Brain microvascular endothelial cell (primary cell): ENCODE measurements around the gene OTUB2.

Experiments
- DNase-seq: peaks from one replicate; pipeline ENCODE4 v3.0.0-alpha.2; 2020
- H3K27ac ChIP-seq: fragments of 250-450 bp; sonication (Bioruptor Pico); 2 replicates; pipeline ENCODE4 v1.5.1; 2020; ENCODE audit warnings: mild to moderate bottlenecking, moderate library complexity
- H3K27me3 ChIP-seq: fragments of 250-450 bp; sonication (Bioruptor Pico); replicated peaks from 2 replicates; pipeline ENCODE4 v1.5.1; 2020; ENCODE audit warnings: mild to moderate bottlenecking
- H3K36me3 ChIP-seq: fragments of 250-450 bp; sonication (Bioruptor Pico); replicated peaks from 2 replicates; pipeline ENCODE4 v1.5.1; 2020; ENCODE audit warnings: mild to moderate bottlenecking
- H3K4me3 ChIP-seq: 2 replicates; pipeline ENCODE4 v1.5.1; 2011; ENCODE audit warnings: low read depth, mild to moderate bottlenecking, control low read depth, low read length, moderate library complexity
- in situ Hi-C: cut with HindIII; loops from 2 replicates; pipeline ENCODE4 v1.10.0; 2017; ENCODE audit warnings: low sequenced_read_pairs, low pct_ligation_motif_present
- TF ChIP-seq, protein P1 (sequence below): IDR thresholded peaks from 2 replicates; pipeline ENCODE4 v1.5.1; 2011; ENCODE audit warnings: low read depth, mild to moderate bottlenecking, moderate library complexity, low read length, control low read depth, inconsistent platforms; ENCODE audit errors: missing control alignments

OTUB2 gene

DNA sequence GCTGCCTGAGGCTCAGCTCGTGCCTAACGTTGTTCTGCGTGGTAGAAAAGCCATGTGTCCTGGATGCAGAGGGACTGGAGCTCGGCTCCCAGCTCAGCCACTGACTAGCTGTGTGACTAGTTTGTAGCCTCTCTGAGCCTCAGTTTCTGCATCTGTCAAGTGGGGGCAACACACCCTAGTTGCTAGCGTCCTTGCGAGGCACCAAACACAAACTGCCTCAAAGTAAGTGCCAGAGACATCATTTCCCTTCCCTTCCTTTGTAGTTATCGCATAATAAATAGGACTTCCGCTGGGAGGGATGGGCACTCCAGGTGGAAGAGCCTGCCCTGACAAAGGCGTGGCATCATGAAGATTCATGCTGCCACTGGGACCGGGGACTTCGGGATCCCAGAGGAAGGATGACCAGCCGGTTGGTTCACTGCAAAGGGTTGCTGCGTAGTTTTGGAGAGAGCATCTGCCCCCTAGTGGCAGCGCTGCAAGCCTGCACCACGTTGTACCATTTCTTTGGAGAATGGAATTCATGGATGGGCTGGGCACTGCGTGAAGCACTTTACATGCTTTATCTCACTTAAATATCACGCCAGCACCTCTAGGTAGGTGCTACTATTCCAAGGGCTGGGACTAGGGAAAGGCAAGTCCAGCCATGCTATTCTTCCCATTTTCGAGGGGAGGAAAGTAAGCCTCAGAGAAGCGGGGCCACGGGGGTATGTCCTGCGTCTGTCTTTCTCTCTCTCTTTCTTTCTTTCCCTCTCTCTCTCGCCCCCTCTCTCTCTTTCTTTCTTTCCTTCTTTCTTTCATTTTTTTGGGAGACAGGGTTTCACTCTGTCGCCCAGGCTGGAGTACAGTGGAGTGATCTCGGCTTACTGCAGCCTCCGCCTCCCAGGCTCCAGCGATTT lies 24.4 kb upstream of the OTUB2 start:
- peak; percentile 50 for DNase-seq
- Histone ChIP-seq H3K4me3 (no peak overlapping the region), H3K27me3 (peaks cover 6% of the 10 kb centered on the region), H3K36me3 (no peaks in the 10 kb centered on the region), H3K27ac (no peak overlapping the region)
- TF ChIP-seq, protein P1, sequence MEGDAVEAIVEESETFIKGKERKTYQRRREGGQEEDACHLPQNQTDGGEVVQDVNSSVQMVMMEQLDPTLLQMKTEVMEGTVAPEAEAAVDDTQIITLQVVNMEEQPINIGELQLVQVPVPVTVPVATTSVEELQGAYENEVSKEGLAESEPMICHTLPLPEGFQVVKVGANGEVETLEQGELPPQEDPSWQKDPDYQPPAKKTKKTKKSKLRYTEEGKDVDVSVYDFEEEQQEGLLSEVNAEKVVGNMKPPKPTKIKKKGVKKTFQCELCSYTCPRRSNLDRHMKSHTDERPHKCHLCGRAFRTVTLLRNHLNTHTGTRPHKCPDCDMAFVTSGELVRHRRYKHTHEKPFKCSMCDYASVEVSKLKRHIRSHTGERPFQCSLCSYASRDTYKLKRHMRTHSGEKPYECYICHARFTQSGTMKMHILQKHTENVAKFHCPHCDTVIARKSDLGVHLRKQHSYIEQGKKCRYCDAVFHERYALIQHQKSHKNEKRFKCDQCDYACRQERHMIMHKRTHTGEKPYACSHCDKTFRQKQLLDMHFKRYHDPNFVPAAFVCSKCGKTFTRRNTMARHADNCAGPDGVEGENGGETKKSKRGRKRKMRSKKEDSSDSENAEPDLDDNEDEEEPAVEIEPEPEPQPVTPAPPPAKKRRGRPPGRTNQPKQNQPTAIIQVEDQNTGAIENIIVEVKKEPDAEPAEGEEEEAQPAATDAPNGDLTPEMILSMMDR: peak; percentile 97
- in situ Hi-C loops: no loop called here

DNA sequence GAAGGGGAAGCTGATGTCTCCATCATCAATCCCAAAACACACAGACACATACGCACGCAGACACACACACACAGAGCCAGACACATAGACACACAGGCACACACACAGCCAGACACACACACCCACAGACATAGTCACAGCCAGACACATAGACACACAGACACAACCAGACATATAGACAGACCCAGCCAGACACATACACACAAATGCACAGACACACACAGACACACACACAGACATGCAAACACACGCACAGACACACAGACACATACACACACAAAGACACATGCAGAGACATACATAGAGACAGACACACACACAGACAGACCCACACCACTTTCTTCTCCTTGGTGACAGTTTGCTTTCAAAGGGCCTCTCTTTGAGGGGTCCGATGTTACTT lies 22.7 kb upstream of the OTUB2 start:
- H3K36me3 ChIP-seq: no peaks in the 10 kb centered on the region
- peaks cover 5% of the 10 kb centered on the region for H3K27me3 ChIP-seq
- DNase-seq: no peak
- H3K27ac ChIP-seq: no peak overlapping the region
- in situ Hi-C loops: no loop called here
- no peak overlapping the region for H3K4me3 ChIP-seq
- TF ChIP-seq, protein P1: no peak

DNA sequence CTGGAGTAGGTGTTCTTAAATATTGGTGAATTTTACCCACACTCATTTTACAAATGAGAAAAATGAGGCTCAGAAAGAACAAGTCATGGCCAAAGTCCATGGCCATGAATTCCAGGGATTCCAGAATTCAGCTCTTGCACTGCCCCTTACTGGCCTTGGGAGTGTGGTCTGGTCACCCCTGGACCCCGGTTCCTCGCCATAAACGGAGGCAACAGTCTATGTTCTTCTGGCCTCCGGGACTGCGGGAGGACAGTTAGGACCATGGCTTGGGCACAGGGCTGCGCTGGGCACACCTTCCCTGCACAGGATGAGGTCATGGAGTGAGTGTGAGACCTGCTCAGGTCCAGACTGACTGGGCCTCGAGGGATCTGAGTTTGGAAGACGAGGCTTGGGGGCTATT lies 22.1 kb upstream of the OTUB2 start:
- DNase-seq: no peak
- Histone ChIP-seq H3K4me3 (no peak overlapping the region), H3K27me3 (peaks cover 5% of the 10 kb centered on the region), H3K27ac (no peak overlapping the region), H3K36me3 (no peaks in the 10 kb centered on the region)
- in situ Hi-C loops: no loop called here
- TF ChIP-seq, protein P1: no peak

DNA sequence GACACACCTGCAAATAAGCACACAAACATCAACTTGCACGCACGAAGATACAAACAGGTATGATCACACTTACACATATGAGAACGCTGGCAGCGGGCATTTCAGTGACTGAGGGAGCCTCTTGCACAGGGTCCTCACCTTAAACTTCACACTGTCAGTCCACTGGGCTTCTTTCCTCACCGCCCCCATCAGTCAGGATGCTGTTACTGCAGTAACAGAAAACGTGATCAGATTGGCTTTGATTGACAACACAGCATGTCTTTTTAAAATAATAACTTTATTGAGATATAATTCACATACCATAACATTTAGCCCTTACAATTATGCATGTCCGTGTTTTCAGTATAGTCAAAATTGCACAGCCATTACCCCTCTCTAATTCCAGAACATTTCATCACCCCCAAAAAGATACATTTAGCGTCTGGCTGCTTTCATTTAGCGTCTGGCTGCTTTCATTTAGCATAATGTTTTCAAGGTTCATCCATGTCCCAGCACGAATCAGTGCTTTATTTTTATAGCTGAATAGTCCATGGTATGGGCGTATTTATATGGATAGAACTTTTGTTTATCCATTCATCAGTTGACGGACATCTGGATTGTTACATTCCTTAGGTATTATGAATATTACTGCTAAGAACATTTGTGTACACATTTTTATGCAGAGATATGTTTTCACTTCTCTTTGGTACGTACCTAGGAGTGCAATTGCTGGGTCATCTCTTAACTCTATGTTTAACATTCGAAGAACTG lies 20.6 kb upstream of the OTUB2 start:
- DNase-seq: no peak
- in situ Hi-C loops: no loop called here
- Histone ChIP-seq H3K36me3 (no peaks in the 10 kb centered on the region), H3K27me3 (peaks cover 7% of the 10 kb centered on the region), H3K27ac (no peak overlapping the region), H3K4me3 (no peak overlapping the region)
- TF ChIP-seq, protein P1: peak; percentile 68

DNA sequence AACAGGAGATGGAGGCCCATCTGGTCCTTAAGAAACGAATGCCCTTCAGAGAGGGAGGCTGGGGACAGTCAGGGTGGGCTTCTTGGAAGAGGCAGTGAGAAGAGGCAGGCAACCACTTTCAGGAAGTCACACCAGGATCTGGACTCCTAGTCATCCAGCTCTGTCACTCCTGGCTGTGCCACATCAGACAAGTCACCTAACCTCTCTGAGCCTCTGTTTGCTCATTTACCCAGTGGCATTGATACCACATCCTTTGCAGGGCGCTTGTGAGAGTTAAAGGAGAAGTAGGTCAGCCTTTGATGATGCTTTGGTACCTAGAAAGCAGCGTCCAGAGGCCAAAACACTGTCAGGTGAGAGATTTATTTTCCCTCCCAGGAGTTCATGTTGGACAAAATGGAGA lies 17.9 kb upstream of the OTUB2 start:
- Histone ChIP-seq H3K27me3 (peaks cover 3% of the 10 kb centered on the region), H3K27ac (no peak overlapping the region), H3K36me3 (no peaks in the 10 kb centered on the region), H3K4me3 (no peak overlapping the region)
- TF ChIP-seq, protein P1: no peak
- no peak for DNase-seq
- in situ Hi-C loops: no loop called here
